Measurements from ENCODE around the gene SPDYE4.

DNA sequence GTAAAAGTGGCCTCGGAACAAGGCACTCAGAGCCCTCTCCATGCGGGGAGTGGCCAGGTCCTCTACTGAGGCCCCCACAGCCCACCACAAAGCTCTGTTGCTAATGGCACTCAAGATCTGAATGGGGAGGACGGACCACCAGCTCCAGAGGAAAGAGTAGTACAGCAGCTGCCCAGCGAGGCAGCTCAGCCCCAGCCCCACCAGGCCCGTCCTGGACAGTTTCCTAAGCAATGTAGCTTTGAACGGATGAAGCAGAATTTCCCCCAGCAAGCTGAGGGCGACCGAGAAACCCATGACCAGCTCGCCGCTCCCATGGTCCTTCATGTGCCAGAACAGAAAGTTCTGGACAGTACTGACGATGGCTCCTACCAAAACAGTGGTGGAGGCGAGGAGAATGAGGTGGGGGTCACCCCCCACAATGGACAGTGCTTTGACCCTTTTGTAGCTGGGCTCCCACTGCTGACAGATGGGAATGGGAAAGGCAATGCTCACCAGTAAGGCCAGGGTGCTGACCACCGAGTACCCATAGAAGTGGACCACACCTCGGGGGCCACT is 39.4 kb upstream of the SPDYE4 start:
- TF ChIP-seq, protein P1, sequence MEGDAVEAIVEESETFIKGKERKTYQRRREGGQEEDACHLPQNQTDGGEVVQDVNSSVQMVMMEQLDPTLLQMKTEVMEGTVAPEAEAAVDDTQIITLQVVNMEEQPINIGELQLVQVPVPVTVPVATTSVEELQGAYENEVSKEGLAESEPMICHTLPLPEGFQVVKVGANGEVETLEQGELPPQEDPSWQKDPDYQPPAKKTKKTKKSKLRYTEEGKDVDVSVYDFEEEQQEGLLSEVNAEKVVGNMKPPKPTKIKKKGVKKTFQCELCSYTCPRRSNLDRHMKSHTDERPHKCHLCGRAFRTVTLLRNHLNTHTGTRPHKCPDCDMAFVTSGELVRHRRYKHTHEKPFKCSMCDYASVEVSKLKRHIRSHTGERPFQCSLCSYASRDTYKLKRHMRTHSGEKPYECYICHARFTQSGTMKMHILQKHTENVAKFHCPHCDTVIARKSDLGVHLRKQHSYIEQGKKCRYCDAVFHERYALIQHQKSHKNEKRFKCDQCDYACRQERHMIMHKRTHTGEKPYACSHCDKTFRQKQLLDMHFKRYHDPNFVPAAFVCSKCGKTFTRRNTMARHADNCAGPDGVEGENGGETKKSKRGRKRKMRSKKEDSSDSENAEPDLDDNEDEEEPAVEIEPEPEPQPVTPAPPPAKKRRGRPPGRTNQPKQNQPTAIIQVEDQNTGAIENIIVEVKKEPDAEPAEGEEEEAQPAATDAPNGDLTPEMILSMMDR (IDR thresholded peaks at IDR 0.05): no peak
- TF ChIP-seq POLR2AphosphoS5 (IDR thresholded peaks at IDR 0.05) (no peak), POLR2A (IDR thresholded peaks at IDR 0.05) (no peak), EP300 (IDR thresholded peaks at IDR 0.05) (no peak)
